ENCODE data around the gene SH2D3C.

- no peak for TF ChIP-seq ZNF274 (IDR thresholded peaks at IDR 0.05; ENCODE audit: borderline replicate concordance, extremely low read depth, low read length)
- TF ChIP-seq SP1 (IDR thresholded peaks at IDR 0.05; ENCODE audit: low read depth, low read length) = no peak
- TF ChIP-seq ATF3 (IDR thresholded peaks at IDR 0.05; ENCODE audit: insufficient read depth, low read depth, low read length) = no peak
- TF ChIP-seq CTCF (IDR thresholded peaks at IDR 0.05; ENCODE audit: control extremely low read depth in 1 of 3, insufficient read depth in 1 of 3, low read depth in 1 of 3, low read length in 3 of 3) = no peak
- no peak for TF ChIP-seq GABPA (IDR thresholded peaks at IDR 0.05; ENCODE audit: borderline replicate concordance, insufficient read depth, low read length)
These were observed 8.4 kb downstream of the SH2D3C start for GRCh38 chr9:127769929-127770582.
